ENCODE measurements around the gene DUOXA2. TPM values are rescaled to one million over a fixed set of nuclear protein-coding genes. Genes with fewer than 3 reads are reported as not detected.
A peak's percentile ranks its signal among the peaks of the same experiment; 100 is the strongest.

DUOXA2 gene
- polyA plus RNA-seq, 1 experiment = not detected

DNA sequence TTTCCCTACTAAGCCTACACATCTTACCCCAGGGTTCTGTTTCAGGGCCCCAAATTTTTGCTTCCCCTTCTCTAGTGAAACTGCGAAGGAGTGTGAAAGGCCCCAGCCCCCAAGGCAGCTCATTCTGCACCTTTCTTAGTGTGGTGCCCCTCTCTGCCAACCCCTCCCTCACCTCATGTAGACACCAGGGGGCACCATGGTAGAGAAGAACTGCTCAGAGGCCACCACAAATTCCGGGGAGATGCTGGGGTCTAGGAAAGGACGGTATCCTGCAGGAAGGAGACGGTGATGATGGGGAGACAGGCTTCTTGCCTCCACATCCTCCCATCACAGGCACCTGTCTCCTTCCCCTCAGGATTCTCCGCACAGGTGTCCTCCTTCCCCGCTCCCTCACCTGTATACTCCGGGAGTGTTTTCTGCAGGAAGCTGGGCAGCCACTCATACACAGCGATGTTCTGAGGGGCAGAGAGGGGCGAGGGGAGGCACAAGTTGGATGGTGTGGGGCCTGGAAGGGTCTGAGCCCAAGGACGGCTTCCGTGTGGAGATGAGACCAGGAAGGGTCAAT, 3.8 kb upstream of the DUOXA2 start:
- DNase-seq (ENCODE audit: low read depth) = no peak
- no peak overlapping the region for H3K4me3 ChIP-seq (ENCODE audit: low read depth, low read length)
- POLR2A ChIA-PET = no interaction called here
- TF ChIP-seq, protein P1, sequence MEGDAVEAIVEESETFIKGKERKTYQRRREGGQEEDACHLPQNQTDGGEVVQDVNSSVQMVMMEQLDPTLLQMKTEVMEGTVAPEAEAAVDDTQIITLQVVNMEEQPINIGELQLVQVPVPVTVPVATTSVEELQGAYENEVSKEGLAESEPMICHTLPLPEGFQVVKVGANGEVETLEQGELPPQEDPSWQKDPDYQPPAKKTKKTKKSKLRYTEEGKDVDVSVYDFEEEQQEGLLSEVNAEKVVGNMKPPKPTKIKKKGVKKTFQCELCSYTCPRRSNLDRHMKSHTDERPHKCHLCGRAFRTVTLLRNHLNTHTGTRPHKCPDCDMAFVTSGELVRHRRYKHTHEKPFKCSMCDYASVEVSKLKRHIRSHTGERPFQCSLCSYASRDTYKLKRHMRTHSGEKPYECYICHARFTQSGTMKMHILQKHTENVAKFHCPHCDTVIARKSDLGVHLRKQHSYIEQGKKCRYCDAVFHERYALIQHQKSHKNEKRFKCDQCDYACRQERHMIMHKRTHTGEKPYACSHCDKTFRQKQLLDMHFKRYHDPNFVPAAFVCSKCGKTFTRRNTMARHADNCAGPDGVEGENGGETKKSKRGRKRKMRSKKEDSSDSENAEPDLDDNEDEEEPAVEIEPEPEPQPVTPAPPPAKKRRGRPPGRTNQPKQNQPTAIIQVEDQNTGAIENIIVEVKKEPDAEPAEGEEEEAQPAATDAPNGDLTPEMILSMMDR (IDR thresholded peaks at IDR 0.05; ENCODE audit: insufficient read depth, low read depth, low read length) = 0 out of 2 replicates have a peak, but pooled peaks have one; percentile 3
- H3K27me3 ChIP-seq (ENCODE audit: control insufficient read depth, insufficient read depth, low read length) = peaks cover 45% of the 10 kb centered on the region
- H3K36me3 ChIP-seq (ENCODE audit: control insufficient read depth, insufficient read depth, low read length) = no peaks in the 10 kb centered on the region
- CTCF ChIA-PET = interaction anchor here (1.1 kb wide), 1 partner anchor 8 kb away, joined by 6 read pairs; no protein-coding TSS in a partner anchor

DNA sequence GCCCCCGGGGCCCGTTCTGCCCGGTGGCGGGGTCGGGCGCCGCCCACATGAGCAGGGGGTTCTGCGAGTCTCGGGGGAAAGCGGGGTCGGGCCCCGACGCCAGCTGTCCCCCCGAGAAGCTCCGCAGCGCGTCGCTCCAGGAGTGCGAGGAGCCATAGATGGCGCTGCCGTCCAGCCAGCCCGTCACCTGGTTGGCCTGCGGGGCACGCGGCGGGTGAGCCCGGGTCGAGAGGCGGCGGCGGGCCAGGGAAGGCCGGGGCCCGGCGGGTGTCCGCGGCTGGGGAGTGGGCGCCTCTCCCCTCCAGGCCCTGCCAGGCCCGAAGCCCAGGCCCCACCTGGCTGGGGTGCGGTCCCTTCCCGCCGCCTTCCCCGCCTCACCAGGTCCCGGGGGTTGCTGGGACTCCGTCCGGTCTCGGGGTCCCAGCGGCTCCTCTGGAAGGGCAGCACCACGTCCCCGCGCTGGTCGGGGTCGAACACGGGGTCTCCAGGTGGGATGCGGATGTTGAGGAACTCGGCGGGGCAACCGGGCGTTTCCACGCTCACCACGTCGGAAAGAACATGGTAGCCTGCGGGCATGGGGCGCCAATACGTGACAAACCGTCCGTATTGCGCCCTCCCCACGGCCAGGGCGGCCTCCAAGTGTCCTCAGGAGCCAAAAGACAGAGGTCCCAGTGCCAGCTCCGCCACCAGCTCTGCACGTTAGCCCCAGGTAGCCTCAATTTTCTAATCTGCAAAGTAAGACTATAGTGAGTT, 2.6 kb upstream of the DUOXA2 start:
- CTCF ChIA-PET = no interaction called here
- DNase-seq (ENCODE audit: low read depth) = no peak

DNA sequence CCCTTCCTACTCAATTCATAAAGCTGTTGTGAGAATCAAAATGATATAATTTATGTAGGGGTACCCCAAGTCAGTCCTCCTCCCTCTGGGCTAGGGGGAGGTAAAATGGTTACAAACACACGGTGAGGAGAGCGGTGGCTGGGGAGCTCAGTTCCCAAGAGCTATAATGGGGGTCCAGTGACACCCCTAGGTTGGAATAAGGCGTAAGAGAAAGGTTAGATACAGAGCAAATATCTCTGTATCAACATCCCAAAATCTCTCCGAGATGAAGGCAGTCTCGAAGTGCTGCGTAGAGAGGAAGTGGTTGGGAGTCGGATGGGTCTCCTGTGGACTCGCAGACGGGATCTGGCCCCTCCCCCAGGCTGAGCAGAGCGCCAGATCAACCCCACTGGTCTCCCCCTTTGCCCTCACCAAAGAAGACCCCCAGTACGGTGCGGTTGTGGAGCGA, 2.0 kb upstream of the DUOXA2 start:
- no peak overlapping the region for H3K4me3 ChIP-seq (ENCODE audit: low read depth, low read length)
- peaks cover 61% of the 10 kb centered on the region for H3K27me3 ChIP-seq (ENCODE audit: control insufficient read depth, insufficient read depth, low read length)
- ChIA-PET CTCF (interaction anchor here (1.2 kb wide), 1 partner anchor 19 kb away, joined by 3 read pairs; no protein-coding TSS in a partner anchor), POLR2A (no interaction called here)
- TF ChIP-seq, protein P1 (IDR thresholded peaks at IDR 0.05; ENCODE audit: insufficient read depth, low read depth, low read length) = no peak
- no peak for DNase-seq (ENCODE audit: low read depth)
- no peaks in the 10 kb centered on the region for H3K36me3 ChIP-seq (ENCODE audit: control insufficient read depth, insufficient read depth, low read length)

More for the DNA sequence above, 2.6 kb upstream of the DUOXA2 start:
- H3K27me3 ChIP-seq (ENCODE audit: control insufficient read depth, insufficient read depth, low read length) = peaks cover 58% of the 10 kb centered on the region
- POLR2A ChIA-PET = no interaction called here
- TF ChIP-seq, protein P1 (IDR thresholded peaks at IDR 0.05; ENCODE audit: insufficient read depth, low read depth, low read length) = no peak
- no peaks in the 10 kb centered on the region for H3K36me3 ChIP-seq (ENCODE audit: control insufficient read depth, insufficient read depth, low read length)
- no peak overlapping the region for H3K4me3 ChIP-seq (ENCODE audit: low read depth, low read length)

DNA sequence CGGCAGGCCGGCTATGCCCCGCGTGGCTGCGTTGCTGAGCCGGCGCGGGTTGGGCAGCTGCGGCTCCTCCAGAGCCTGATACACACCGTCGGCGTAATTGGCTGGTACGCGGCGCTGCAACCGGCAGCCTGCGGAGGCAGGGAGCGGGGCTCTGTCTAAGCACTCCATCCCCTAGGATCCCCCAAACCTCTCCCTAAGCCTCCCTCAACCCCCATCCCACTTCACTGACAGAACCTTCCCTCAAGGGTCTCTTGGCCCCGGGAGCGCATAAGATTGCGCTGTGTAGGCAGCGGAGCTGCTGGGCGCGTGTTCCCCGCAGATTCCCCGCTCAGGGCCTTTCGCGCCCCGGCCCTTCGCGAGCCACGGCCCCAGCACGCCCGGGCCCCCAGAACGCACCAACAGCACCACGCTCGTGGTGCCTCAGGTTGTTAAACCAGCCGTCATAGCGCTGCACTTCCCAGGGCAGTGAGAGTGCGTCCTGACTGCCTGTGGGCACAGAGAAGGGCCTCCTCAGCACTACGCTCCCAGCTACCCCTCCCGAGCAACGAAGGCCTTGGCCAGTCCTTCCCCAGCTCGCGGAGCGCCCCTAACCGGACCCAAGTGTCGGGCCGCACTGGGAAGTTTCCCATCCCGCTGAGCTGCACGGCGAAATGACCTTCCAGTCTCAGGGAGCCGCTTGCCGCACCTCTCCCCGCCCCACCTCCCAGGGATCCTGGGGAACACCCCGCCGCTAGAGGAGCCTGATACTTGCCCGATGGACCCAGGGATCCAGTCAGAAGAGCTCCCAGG, 1.3 kb upstream of the DUOXA2 start:
- CTCF ChIA-PET = interaction anchor here (1.2 kb wide), 1 partner anchor 19 kb away, joined by 3 read pairs; no protein-coding TSS in a partner anchor

More for the DNA sequence above, 1.3 kb upstream of the DUOXA2 start:
- H3K27me3 ChIP-seq (ENCODE audit: control insufficient read depth, insufficient read depth, low read length) = peaks cover 62% of the 10 kb centered on the region
- POLR2A ChIA-PET = no interaction called here
- TF ChIP-seq, protein P1 (IDR thresholded peaks at IDR 0.05; ENCODE audit: insufficient read depth, low read depth, low read length) = no peak
- no peak overlapping the region for H3K4me3 ChIP-seq (ENCODE audit: low read depth, low read length)
- DNase-seq (ENCODE audit: low read depth) = no peak
- no peaks in the 10 kb centered on the region for H3K36me3 ChIP-seq (ENCODE audit: control insufficient read depth, insufficient read depth, low read length)
